Esophagus squamous epithelium (tissue), 4 donors: ENCODE results near the gene SYDE2.

Experiments
- CTCF ChIP-seq, 6 experiments: fragments of 450-650 bp in 4 of 6; fragments of 200-600 bp in 2 of 6; sonication (generic) in 2 of 6; IDR thresholded peaks; one replicate each; pipeline ENCODE4 v1.5.1; 2016 to 2019; ENCODE audit warnings: antibody characterized with exemption in 6 of 6, mild to moderate bottlenecking in 4 of 6, moderate library complexity in 4 of 6
- POLR2A ChIP-seq, 4 donors: fragments of 450-650 bp; IDR thresholded peaks; one replicate each; pipeline ENCODE4 v1.6.1; 2017; ENCODE audit warnings: antibody characterized with exemption in 4 of 4, mild to moderate bottlenecking in 4 of 4, moderate library complexity in 3 of 4

GRCh38 chr1:85174503-85174902 is 26.3 kb downstream of the SYDE2 start:
- TF ChIP-seq CTCF (IDR thresholded peaks at IDR 0.05), result no peak
- no peak for TF ChIP-seq POLR2A (IDR thresholded peaks at IDR 0.05)
